ENCODE results near the gene GRIN3B. TPM values are rescaled to one million over a fixed set of nuclear protein-coding genes. Genes with fewer than 3 reads are reported as not detected.
A peak's percentile ranks its signal among the peaks of the same experiment; 100 is the strongest.

Gene GRIN3B
- total RNA-seq, 1 experiment from 2014 or later: not detected

DNA sequence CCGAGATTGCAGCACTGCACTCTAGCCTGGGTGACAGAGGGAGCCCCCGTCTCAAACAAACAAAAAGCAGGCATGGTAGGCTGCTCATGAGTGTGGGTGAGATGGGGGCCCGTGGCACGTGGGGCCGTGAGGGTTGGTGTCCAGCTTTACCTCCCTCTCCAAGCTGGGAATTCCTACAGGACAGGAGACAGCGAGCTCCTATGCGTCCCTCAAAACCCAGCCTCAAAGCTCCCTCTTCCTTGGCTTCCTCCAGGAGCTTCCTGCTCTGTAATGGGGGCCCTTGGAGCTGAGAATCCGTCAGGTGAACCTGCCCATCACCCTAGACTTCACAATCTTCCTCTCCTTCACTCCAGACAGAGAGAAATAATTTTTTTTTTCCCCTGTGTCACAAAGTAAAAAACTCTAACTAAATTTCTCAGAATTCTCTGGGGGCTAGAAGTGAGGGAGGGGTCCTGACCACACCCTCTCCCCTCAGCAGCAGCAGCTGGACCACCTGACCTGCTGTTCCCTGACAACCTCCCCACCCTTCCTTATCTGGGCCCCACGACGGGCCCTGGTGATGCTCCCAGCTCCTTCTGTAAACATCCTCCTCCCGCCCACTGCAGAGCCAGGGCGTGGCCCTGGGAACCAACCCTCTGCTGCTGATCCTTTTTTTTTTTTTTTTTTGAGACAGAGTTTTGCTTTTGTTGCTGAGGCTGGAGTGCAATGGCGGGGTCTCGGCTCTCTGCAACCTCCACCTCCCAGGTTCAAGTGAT, 38.2 kb upstream of the GRIN3B start:
- H3K27me3 ChIP-seq: no peaks in the 10 kb centered on the region
- H3K4me3 ChIP-seq: no peak overlapping the region
- peak; percentile 51 for DNase-seq
- H3K36me3 ChIP-seq: no peaks in the 10 kb centered on the region
- H3K9me3 ChIP-seq: no peaks in the 10 kb centered on the region

DNA sequence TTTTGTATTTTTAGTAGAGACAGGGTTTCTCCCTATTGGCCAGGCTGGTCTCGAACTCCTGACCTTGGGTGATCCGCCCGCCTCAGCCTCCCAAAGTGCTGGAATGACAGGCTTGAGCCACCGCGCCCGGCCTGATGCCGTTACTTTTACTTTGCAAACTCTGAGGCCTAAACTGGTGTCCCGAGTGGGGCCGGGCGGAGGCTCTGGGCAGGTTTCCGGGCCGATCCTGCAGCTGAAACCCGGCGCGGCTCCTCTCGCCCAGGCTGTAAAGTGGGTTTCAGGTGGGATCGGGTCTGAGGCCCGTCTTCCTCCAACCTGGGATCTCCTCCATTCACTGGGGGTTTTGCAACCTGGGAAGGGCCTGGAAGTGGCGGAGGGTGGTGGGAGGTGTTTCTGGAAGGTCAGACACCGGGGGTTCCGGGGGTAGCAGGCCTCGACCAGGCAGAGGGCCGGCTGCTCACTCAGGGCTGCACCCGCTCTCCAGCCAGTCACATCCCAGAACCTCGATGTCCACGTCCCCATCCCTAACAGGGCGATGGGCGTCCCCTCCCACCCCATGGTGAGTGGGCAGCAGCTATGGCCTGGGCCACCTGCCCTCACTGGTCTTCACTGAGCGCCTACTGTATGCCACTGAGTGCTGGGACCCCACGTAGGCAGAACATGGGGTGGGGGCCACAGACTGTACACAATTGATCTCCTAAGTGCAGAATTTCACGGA, 37.4 kb upstream of the GRIN3B start:
- Histone ChIP-seq H3K27me3 (no peaks in the 10 kb centered on the region), H3K4me3 (no peak overlapping the region), H3K9me3 (no peaks in the 10 kb centered on the region), H3K36me3 (no peaks in the 10 kb centered on the region)
- DNase-seq: no peak

DNA sequence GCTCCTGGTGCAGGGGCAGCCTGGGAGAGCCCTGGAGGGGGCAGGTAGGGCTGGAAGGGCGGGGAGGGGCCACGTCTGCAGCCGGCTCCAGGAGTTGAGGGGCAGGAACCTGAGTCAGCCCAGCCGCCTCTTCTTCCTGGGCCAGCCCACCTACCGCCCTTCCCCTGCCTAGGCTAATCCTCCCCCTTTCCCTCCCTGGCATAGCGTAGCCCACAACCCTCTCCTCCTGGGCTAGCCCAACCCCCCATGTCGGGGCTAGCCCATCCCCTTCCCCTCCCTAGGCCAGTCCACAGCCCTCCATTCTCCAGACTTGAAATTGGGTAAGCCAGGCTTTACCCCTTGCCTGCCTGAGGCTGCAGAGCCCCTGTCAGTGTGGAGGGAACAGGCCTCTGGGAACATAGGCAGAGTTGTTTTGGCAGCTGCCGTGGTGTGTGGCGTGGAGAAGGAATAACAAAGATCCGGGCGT, 36.7 kb upstream of the GRIN3B start:
- Histone ChIP-seq H3K9me3 (no peaks in the 10 kb centered on the region), H3K27me3 (no peaks in the 10 kb centered on the region), H3K36me3 (no peaks in the 10 kb centered on the region), H3K4me3 (no peak overlapping the region)
- DNase-seq: no peak

DNA sequence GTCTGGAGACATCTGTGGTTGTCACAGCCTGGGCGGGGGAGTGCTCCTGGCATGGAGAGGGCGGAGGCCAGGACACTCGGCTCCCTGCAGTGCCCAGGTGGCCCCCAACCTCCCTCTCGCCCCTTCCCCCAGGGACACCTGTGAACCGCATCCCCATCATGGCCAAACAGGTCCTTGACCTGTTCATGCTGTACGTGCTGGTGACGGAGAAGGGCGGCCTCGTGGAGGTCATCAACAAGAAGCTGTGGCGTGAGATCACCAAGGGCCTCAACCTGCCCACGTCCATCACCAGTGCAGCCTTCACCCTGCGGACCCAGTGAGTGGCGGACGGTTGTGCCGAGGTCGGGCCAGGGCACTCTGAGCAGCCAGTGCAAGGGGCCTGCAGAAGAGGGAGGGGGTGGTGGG, 36.1 kb upstream of the GRIN3B start:
- Histone ChIP-seq H3K27me3 (no peaks in the 10 kb centered on the region), H3K4me3 (no peak overlapping the region), H3K9me3 (no peaks in the 10 kb centered on the region), H3K36me3 (peaks cover 2% of the 10 kb centered on the region; the same call in 1 of the 2 replicates)
- no peak for DNase-seq

DNA sequence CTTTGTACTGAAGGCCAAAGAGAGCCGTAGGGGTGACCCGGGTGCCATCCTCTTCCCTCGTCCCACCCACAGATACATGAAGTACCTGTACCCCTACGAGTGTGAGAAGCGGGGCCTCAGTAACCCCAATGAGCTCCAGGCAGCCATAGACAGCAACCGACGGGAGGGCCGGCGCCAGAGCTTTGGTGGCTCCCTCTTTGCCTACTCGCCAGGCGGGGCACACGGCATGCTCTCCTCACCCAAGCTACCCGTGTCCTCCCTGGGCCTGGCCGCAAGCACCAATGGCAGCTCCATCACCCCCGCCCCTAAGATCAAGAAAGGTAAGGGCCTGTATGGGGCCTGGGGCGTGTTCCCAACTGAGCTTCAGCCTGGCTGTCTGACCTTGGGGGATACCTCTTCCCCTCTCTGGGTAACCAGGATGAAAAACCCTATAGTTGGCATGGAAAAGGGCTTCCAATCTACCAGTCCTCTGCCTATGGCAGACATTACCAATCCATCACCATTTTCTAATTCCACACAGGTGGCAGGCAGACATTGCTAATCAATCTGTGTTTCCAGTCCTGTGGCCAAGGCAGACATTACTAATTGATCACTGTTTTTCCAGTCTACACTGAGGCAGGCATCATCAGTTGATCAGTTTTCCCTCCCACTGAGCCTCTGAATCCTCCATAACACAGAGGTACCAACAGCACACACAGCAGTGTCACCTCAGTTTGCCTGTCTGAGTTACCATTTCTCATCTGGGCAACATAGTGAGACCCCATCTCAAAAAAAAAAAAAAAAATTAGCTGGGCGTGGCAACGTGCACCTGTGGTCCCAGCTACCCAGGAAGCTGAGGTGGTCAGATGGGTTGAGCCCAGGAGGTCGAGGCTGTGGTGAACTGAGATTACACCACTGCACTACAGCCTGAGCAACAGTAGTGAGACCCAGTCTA, 35.2 kb upstream of the GRIN3B start:
- H3K36me3 ChIP-seq: peaks cover 3% of the 10 kb centered on the region; the same call in 1 of the 2 replicates
- no peaks in the 10 kb centered on the region for H3K9me3 ChIP-seq
- H3K27me3 ChIP-seq: no peaks in the 10 kb centered on the region
- no peak for DNase-seq
- H3K4me3 ChIP-seq: no peak overlapping the region

DNA sequence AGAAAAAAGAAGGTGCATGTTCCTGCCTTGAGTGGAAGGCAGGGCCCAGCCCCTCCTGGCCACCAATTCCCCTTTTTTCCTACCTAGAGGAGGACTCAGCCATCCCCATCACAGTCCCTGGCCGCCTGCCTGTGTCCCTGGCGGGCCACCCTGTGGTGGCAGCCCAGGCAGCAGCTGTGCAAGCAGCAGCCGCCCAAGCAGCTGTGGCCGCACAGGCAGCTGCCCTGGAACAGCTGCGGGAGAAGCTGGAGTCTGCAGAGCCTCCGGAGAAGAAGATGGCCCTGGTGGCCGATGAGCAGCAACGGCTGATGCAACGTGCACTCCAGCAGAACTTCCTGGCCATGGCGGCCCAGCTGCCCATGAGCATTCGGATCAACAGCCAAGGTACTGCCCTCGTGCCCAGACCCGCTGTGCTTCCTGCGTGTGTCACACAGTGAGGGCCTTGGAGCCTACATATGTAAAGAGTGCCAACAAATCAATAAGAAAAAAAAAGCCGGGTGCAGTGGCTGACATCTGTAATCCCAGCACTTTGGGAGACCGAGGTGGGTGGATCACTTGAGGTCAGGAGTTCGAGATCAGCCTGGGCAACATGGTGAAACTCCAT, 33.6 kb upstream of the GRIN3B start:
- Histone ChIP-seq H3K36me3 (peaks cover 9% of the 10 kb centered on the region), H3K4me3 (no peak overlapping the region), H3K9me3 (peaks cover 5% of the 10 kb centered on the region), H3K27me3 (no peaks in the 10 kb centered on the region)
- no peak for DNase-seq

DNA sequence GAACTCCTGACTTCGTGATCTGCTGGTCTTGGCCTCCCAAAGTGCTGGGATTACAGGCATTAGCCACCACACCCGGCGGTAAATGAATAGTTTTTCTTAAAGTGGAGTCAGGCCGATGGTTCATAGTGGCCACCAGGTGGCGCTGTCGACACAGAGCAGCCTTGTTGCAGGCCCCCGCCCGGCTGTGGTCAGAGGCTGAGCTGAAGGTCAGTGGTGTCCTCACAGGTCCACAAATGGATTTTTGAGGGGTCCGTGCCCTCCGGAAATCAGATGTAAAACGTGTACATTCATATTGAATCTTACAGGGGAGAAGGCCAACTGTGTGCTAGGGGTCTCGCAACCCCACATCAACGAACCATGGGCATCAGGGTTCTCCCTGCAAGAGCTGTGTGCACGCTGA, 29.5 kb upstream of the GRIN3B start:
- Histone ChIP-seq H3K36me3 (peaks cover 9% of the 10 kb centered on the region), H3K27me3 (no peaks in the 10 kb centered on the region), H3K9me3 (peaks cover 5% of the 10 kb centered on the region), H3K4me3 (no peak overlapping the region)
- DNase-seq: no peak

DNA sequence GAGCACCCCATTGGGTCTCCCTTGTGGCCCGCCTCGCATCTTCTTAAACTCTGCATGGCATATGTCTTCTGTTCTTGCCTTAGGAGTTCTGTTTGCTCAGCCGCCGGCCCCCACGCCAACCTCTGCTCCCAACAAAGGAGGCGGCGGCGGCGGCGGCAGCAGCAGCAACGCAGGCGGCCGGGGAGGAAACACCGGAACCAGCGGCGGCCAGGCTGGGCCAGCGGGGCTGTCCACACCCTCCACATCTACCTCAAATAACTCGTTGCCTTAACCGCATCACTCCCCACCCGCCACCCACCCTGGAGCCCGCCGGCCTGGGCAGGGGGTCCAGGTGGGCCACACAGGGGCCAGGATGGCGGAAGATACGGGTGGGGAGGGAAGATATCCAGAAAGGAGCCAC, 28.4 kb upstream of the GRIN3B start:
- Histone ChIP-seq H3K27me3 (no peaks in the 10 kb centered on the region), H3K36me3 (peaks cover 9% of the 10 kb centered on the region), H3K4me3 (no peak overlapping the region), H3K9me3 (peaks cover 5% of the 10 kb centered on the region)
- no peak for DNase-seq

DNA sequence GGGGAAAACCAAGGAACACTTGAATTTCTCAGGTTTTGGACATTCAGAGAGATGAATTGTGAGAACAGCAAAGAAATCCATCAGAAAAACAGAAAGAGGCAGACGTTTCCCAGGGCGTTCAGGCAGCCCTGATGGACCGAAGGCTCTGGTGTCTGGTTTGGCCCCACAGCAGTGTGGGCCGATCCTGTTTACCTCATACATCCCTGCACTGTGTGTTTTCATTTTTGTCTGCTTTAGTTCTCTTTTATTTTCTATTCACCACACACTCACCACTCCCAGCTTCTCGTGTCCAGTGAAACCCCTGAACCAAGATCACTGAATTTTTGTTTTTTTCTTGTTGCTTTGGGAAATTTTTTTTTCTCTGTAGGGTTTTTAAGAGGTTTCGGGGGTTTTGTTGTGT, 27.9 kb upstream of the GRIN3B start:
- Histone ChIP-seq H3K9me3 (peaks cover 5% of the 10 kb centered on the region), H3K27me3 (no peaks in the 10 kb centered on the region), H3K4me3 (no peak overlapping the region), H3K36me3 (peaks cover 9% of the 10 kb centered on the region)
- DNase-seq: no peak

DNA sequence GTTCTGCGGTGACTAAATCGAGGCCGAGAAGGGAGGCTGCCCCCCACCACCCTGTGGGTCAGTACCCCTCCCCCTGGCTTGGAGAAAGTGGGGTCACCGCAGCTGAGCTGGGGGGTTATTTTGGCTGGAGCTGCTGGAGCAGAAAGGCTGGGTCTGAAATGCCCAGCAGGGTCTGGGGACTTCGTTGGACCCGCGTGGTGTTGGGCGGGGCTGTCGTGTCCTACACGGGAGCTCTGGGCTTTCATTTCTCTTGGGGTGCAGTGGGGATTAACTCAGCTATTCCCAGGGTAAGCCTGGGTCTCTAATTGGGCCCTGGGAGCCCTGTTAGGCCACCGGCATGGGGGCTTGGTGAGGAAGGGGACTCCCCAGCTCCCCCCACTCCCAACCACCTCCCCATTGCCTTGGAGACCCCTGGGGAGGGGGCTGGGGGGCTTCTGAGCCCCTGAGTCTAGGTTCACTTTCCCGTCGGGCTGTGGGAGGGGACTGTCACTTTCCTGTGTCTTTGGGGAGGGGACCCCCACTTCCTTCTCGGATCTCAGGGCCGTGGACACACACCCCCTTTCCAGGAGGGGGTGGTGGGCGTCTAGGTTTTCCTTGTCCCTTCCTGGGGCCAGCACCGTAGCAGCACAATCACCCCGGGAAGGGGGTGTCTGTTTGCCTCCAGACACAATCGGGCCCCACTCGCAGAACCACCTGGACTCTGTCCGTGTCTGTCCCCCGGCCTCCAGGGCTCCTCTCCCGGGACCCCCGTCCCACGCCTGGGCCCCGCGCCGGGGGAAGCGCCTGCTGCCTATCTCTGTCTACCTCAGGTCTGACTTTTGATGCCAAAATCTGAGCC, 26.3 kb upstream of the GRIN3B start:
- H3K9me3 ChIP-seq: peaks cover 5% of the 10 kb centered on the region
- H3K36me3 ChIP-seq: peaks cover 9% of the 10 kb centered on the region
- DNase-seq: no peak
- no peaks in the 10 kb centered on the region for H3K27me3 ChIP-seq
- no peak overlapping the region for H3K4me3 ChIP-seq

DNA sequence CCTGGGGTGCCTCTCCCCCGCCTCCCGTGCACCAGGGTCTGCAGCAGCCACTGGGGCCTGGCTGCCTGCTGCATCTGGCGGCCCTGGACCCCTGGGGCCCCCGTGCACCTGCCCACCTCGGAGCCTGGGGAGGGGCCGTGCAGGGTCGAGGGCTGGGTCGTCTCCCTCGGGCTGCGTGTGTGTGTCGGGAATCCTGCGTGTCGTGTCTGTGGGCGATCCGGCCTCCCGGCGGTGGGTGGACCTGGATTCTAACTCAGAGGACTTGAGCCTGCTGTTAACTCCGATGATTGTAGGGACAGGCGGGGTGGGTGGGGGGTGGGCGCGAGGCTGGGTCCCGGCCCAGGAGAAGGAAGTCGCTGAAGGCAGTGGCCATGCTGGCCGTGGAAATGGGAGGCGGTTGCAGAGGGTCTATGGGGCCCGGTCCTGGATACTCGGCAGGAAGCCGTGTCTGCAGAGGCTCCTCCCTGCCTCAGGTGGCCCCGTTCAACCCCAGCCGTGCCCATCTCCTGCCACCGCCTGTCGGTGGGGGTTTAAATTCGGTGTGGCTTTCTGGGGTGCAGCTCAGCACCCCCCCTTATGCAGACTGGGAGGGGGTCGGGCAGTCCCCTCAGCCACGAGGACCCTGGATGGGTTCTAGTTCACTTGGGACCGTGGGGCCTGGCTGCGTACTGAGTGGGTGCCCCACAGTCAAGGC, 25.5 kb upstream of the GRIN3B start:
- Histone ChIP-seq H3K9me3 (peaks cover 5% of the 10 kb centered on the region), H3K27me3 (no peaks in the 10 kb centered on the region), H3K4me3 (no peak overlapping the region), H3K36me3 (peaks cover 6% of the 10 kb centered on the region)
- no peak for DNase-seq

DNA sequence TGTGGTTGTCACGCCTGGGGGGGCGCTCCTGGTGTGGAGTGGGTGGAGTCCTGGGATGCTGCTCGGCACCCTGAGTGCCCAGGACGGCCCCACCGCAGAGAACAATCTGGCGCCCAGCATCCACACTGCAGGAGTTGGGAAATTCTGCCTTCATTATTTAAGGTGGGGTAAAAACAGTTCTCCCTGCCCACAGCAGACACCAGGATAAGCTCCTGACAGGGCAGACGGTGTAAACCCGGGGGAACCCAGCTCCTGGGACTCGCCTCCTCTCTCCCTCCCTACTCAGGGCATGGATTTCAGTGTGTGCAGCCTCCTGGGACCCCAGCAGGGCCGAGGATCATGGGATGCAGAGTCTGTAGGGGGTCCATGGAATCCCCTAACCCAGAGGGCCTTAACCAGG, 23.7 kb upstream of the GRIN3B start:
- Histone ChIP-seq H3K4me3 (no peak overlapping the region), H3K36me3 (no peaks in the 10 kb centered on the region), H3K9me3 (no peaks in the 10 kb centered on the region), H3K27me3 (no peaks in the 10 kb centered on the region)
- DNase-seq: no peak

DNA sequence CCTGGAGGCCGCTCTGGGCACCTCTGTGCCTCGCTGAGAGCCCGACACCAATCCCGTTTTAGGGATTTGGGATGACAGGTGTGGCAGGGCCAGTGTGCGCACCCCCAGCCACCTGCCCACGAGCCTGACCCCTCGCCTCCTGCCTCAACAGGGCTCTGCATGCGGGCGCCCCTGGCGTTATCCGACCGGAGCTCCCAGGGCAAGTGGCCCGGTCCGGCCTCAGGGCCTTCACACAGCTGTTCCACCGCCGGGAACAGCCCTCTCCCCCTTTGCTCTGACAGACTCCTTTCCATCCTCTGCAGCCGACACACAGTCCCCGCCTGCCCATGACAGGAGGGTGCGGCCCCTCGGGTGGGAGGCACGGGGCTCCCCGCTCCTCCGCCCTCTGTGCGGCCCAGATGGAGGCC, 23.2 kb upstream of the GRIN3B start:
- Histone ChIP-seq H3K9me3 (no peaks in the 10 kb centered on the region), H3K36me3 (no peaks in the 10 kb centered on the region), H3K4me3 (no peak overlapping the region), H3K27me3 (no peaks in the 10 kb centered on the region)
- no peak for DNase-seq

DNA sequence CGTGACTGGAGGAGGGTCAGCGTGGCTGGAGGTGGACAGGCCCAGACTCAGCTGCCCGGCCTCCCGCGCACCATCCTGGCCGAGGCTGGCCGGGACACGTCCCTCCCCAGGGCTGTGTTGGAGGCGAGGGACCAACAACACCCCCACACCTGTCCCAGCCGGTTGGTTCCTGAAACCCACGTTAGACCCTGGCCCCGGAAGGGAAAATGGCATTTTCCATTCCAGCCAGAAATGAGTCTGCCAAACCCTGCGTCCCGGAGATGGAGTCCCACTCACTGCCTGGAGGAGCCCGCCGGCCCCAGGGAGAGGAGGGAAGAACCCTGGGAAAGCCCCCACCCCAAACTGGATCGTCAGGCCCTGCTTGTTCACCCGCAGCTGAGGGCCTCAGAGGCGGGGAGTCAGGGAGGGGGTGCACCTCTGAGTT, 20.9 kb upstream of the GRIN3B start:
- Histone ChIP-seq H3K4me3 (no peak overlapping the region), H3K36me3 (0 out of 2 replicates have a peak, but pooled peaks cover under 1% of the 10 kb centered on the region), H3K9me3 (no peaks in the 10 kb centered on the region), H3K27me3 (no peaks in the 10 kb centered on the region)
- no peak for DNase-seq

All from MG63 (cell line).